HEK293T (cell line): ENCODE measurements around the gene ACAN.

ENCODE experiments used
- ARNT ChIP-seq: fragments of 450-650 bp; IDR thresholded peaks from 2 replicates; pipeline ENCODE4 v1.6.1; 2017; ENCODE audit warnings: mild to moderate bottlenecking
- BHLHE40 ChIP-seq: fragments of 450-650 bp; IDR thresholded peaks from 2 replicates; pipeline ENCODE4 v1.6.1; 2016; ENCODE audit warnings: mild to moderate bottlenecking, moderate library complexity, borderline replicate concordance
- SUZ12 ChIP-seq: fragments of 450-650 bp; IDR thresholded peaks from 2 replicates; pipeline ENCODE4 v1.6.1; 2016; ENCODE audit warnings: mild to moderate bottlenecking

DNA sequence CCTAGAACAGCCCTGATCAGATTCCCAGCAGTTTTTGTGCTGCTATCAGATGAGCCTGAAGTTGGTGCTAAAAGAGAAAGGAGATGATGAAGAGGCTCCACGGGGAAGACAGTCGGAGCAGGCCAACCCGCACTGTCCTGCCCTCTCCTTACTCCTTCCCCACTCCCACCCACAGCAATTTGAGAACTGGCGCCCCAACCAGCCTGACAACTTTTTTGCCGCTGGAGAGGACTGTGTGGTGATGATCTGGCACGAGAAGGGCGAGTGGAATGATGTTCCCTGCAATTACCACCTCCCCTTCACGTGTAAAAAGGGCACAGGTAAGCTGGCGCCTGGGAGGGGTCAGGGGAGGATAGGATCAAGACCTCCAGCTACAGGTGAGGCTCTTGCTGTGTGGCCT lies 69.5 kb downstream of the ACAN start:
- TF ChIP-seq BHLHE40 (no peak), SUZ12 (no peak), ARNT (no peak)
